ENCODE data around the gene MUC12. TPM values are rescaled to one million over a fixed set of nuclear protein-coding genes. Genes with fewer than 3 reads are reported as not detected.

MUC12 gene
- total RNA-seq, 2 experiments from 2014 or later = 0.39 to 0.60 TPM

- CTCF ChIA-PET = no interaction called here
- intact Hi-C loops (cut with DNase I, micrococcal nuclease) = no loop called here
These were observed 9.5 kb upstream of the MUC12 start for GRCh38 chr7:100959894-100960293.

GRCh38 chr7:100962537-100962936 is 6.8 kb upstream of the MUC12 start:
- H3K27ac Mint-ChIP-seq = no peak overlapping the region
- intact Hi-C loops (cut with DNase I, micrococcal nuclease) = no loop called here
- Histone ChIP-seq H3K36me3 (ENCODE audit: insufficient read depth, low read length) (no peaks in the 10 kb centered on the region), H3K4me3 (ENCODE audit: low read length) (no peak overlapping the region), H3K4me1 (ENCODE audit: insufficient read depth, low read length) (peaks cover 28% of the 10 kb centered on the region), H3K27ac (ENCODE audit: low read depth in 1 of 2, low read length in 2 of 2) (no peak overlapping the region), H3K27me3 (ENCODE audit: control insufficient read depth in 1 of 2, insufficient read depth in 2 of 2, low read length in 2 of 2) (peaks cover 52 to 55% of the 10 kb centered on the region in 2 experiments), H3K9me3 (ENCODE audit: control insufficient read depth in 1 of 2, insufficient read depth in 1 of 2, low read length in 2 of 2) (peaks cover 0 to 29% of the 10 kb centered on the region in 2 experiments)
- H3K27me3 Mint-ChIP-seq = peaks cover 44% of the 10 kb centered on the region
- CTCF ChIA-PET = no interaction called here
- ATAC-seq (ENCODE audit: poor library complexity) = no peak
- H3K36me3 Mint-ChIP-seq (ENCODE audit: low read depth) = no peaks in the 10 kb centered on the region
- TF ChIP-seq CTCF (IDR thresholded peaks at IDR 0.05) = peak; percentile 17
- peaks cover 20% of the 10 kb centered on the region for H3K4me1 Mint-ChIP-seq (ENCODE audit: low read depth)
- no peak for DNase-seq
- no peak overlapping the region for H3K4me3 Mint-ChIP-seq
- no peaks in the 10 kb centered on the region for H3K9me3 Mint-ChIP-seq
- POLR2A ChIA-PET = no interaction called here

More at GRCh38 chr7:100959894-100960293, 9.5 kb upstream of the MUC12 start:
- peaks cover 30 to 36% of the 10 kb centered on the region in 2 experiments for H3K27me3 ChIP-seq (ENCODE audit: control insufficient read depth in 1 of 2, insufficient read depth in 2 of 2, low read length in 2 of 2)
- Mint-ChIP-seq H3K36me3 (ENCODE audit: low read depth) (no peaks in the 10 kb centered on the region), H3K9me3 (no peaks in the 10 kb centered on the region), H3K27ac (no peak overlapping the region), H3K27me3 (peaks cover 21% of the 10 kb centered on the region), H3K4me3 (no peak overlapping the region), H3K4me1 (ENCODE audit: low read depth) (no peaks in the 10 kb centered on the region)
- H3K36me3 ChIP-seq (ENCODE audit: insufficient read depth, low read length) = no peaks in the 10 kb centered on the region
- no peak for ATAC-seq (ENCODE audit: poor library complexity)
- H3K27ac ChIP-seq (ENCODE audit: low read depth in 1 of 2, low read length in 2 of 2) = no peak overlapping the region
- no peak for DNase-seq
- H3K4me3 ChIP-seq (ENCODE audit: low read length) = no peak overlapping the region
- peaks cover 0 to 5% of the 10 kb centered on the region in 2 experiments for H3K9me3 ChIP-seq (ENCODE audit: control insufficient read depth in 1 of 2, insufficient read depth in 1 of 2, low read length in 2 of 2)
- peaks cover 2% of the 10 kb centered on the region for H3K4me1 ChIP-seq (ENCODE audit: insufficient read depth, low read length)
- TF ChIP-seq CTCF (IDR thresholded peaks at IDR 0.05) = no peak
- POLR2A ChIA-PET = no interaction called here

GRCh38 chr7:100963386-100963785 is 6.0 kb upstream of the MUC12 start:
- ChIA-PET POLR2A (no interaction called here), CTCF (no interaction called here)
- H3K27ac Mint-ChIP-seq = no peak overlapping the region
- ATAC-seq (ENCODE audit: poor library complexity) (no peak), DNase-seq (no peak)
- no peaks in the 10 kb centered on the region for H3K36me3 Mint-ChIP-seq (ENCODE audit: low read depth)
- no peaks in the 10 kb centered on the region for H3K36me3 ChIP-seq (ENCODE audit: insufficient read depth, low read length)
- no peak overlapping the region for H3K4me3 Mint-ChIP-seq
- peaks cover 28% of the 10 kb centered on the region for H3K4me1 ChIP-seq (ENCODE audit: insufficient read depth, low read length)
- TF ChIP-seq CTCF (IDR thresholded peaks at IDR 0.05) = no peak
- intact Hi-C loops (cut with DNase I, micrococcal nuclease) = no loop called here
- H3K9me3 ChIP-seq (ENCODE audit: control insufficient read depth in 1 of 2, insufficient read depth in 1 of 2, low read length in 2 of 2) = peaks cover 0 to 29% of the 10 kb centered on the region in 2 experiments
- H3K9me3 Mint-ChIP-seq = no peaks in the 10 kb centered on the region
- H3K4me1 Mint-ChIP-seq (ENCODE audit: low read depth) = peaks cover 22% of the 10 kb centered on the region
- peaks cover 53% of the 10 kb centered on the region for H3K27me3 Mint-ChIP-seq
- peaks cover 57 to 61% of the 10 kb centered on the region in 2 experiments for H3K27me3 ChIP-seq (ENCODE audit: control insufficient read depth in 1 of 2, insufficient read depth in 2 of 2, low read length in 2 of 2)
- no peak overlapping the region for H3K4me3 ChIP-seq (ENCODE audit: low read length)
- no peak overlapping the region for H3K27ac ChIP-seq (ENCODE audit: low read depth in 1 of 2, low read length in 2 of 2)
